Nephron (organoid): ENCODE results near the gene ARHGAP26.

Experiments
- H3K27ac Mint-ChIP-seq, 3 experiments: 2 replicates each; pipeline ENCODE4 v1.8.0; 2020; ENCODE audit warnings: mixed read lengths in 3 of 3, mild to moderate bottlenecking in 2 of 3, moderate library complexity in 1 of 3
- H3K27me3 Mint-ChIP-seq: 2 replicates; pipeline ENCODE4 v1.8.0; 2021; ENCODE audit warnings: low read depth, mild to moderate bottlenecking, moderate library complexity, mixed read lengths
- H3K36me3 Mint-ChIP-seq: 2 replicates; pipeline ENCODE4 v1.8.0; 2020; ENCODE audit warnings: low read depth, mixed read lengths
- H3K4me1 Mint-ChIP-seq: 2 replicates; pipeline ENCODE4 v1.8.0; 2020; ENCODE audit warnings: mixed read lengths
- H3K4me3 Mint-ChIP-seq, 3 experiments: 2 replicates each; pipeline ENCODE4 v1.8.0; 2020; ENCODE audit warnings: mild to moderate bottlenecking in 3 of 3, mixed read lengths in 3 of 3, moderate library complexity in 2 of 3
- H3K9me3 Mint-ChIP-seq: 2 replicates; pipeline ENCODE4 v1.8.0; 2020; ENCODE audit warnings: mixed read lengths
- CTCF ChIP-seq, 3 experiments: fragments of 200-600 bp; sonication (generic); IDR thresholded peaks; one replicate each; pipeline ENCODE4 v1.5.0; 2021; ENCODE audit warnings: antibody characterized with exemption in 3 of 3; ENCODE audit not compliant: unreplicated experiment in 3 of 3

The ARHGAP26 gene

GRCh38 chr5:142725231-142726187, 44.7 kb upstream of the ARHGAP26 start:
- TF ChIP-seq CTCF (IDR thresholded peaks at IDR 0.05; ENCODE audit: unreplicated experiment in 3 of 3), result no peak
- Mint-ChIP-seq H3K27me3 (no peaks in the 10 kb centered on the region), H3K4me3 (no peak overlapping the region), H3K27ac (no peak overlapping the region), H3K36me3 (no peaks in the 10 kb centered on the region), H3K9me3 (no peaks in the 10 kb centered on the region), H3K4me1 (peaks cover 13% of the 10 kb centered on the region)

GRCh38 chr5:142726188-142726731, 43.9 kb upstream of the ARHGAP26 start:
- no peaks in the 10 kb centered on the region for H3K36me3 Mint-ChIP-seq
- H3K27ac Mint-ChIP-seq, result peak overlapping the region in 2 of 3 experiments; percentile 6 to 34
- no peak for TF ChIP-seq CTCF (IDR thresholded peaks at IDR 0.05; ENCODE audit: unreplicated experiment in 3 of 3)
- H3K27me3 Mint-ChIP-seq, result peaks cover 4% of the 10 kb centered on the region
- H3K4me3 Mint-ChIP-seq, result no peak overlapping the region
- peaks cover 13% of the 10 kb centered on the region for H3K4me1 Mint-ChIP-seq
- no peaks in the 10 kb centered on the region for H3K9me3 Mint-ChIP-seq

GRCh38 chr5:142727735-142728047, 42.5 kb upstream of the ARHGAP26 start:
- Mint-ChIP-seq H3K36me3 (no peaks in the 10 kb centered on the region), H3K4me3 (no peak overlapping the region), H3K4me1 (peaks cover 9% of the 10 kb centered on the region), H3K9me3 (no peaks in the 10 kb centered on the region), H3K27me3 (peaks cover 4% of the 10 kb centered on the region), H3K27ac (no peak overlapping the region)
- no peak for TF ChIP-seq CTCF (IDR thresholded peaks at IDR 0.05; ENCODE audit: unreplicated experiment in 3 of 3)

GRCh38 chr5:142735323-142736246, 34.6 kb upstream of the ARHGAP26 start:
- Mint-ChIP-seq H3K36me3 (no peaks in the 10 kb centered on the region), H3K9me3 (no peaks in the 10 kb centered on the region), H3K27ac (no peak overlapping the region)

GRCh38 chr5:142736247-142736632, 33.9 kb upstream of the ARHGAP26 start:
- H3K27me3 Mint-ChIP-seq, result peaks cover 5% of the 10 kb centered on the region

More at GRCh38 chr5:142735323-142736246, 34.6 kb upstream of the ARHGAP26 start:
- Mint-ChIP-seq H3K4me3 (no peak overlapping the region), H3K4me1 (peaks cover 19% of the 10 kb centered on the region), H3K27me3 (peaks cover 8% of the 10 kb centered on the region)
- no peak for TF ChIP-seq CTCF (IDR thresholded peaks at IDR 0.05; ENCODE audit: unreplicated experiment in 3 of 3)

More at GRCh38 chr5:142736247-142736632, 33.9 kb upstream of the ARHGAP26 start:
- no peak for TF ChIP-seq CTCF (IDR thresholded peaks at IDR 0.05; ENCODE audit: unreplicated experiment in 3 of 3)
- Mint-ChIP-seq H3K36me3 (no peaks in the 10 kb centered on the region), H3K27ac (no peak overlapping the region), H3K9me3 (no peaks in the 10 kb centered on the region), H3K4me1 (peaks cover 19% of the 10 kb centered on the region), H3K4me3 (no peak overlapping the region)
